GM12878 (cell line): Measurements from ENCODE around the gene ABCB8. TPM values are rescaled to one million over a fixed set of nuclear protein-coding genes. Genes with fewer than 3 reads are reported as not detected.

Experiments used
- ATF3 ChIP-seq: IDR thresholded peaks from 2 replicates; pipeline ENCODE4 v1.6.1; 2011; ENCODE audit warnings: low read depth, mild to moderate bottlenecking, low read length, moderate library complexity, borderline replicate concordance; ENCODE audit errors: extremely low read depth
- BACH1 ChIP-seq: fragments of 450-650 bp; IDR thresholded peaks from 2 replicates; pipeline ENCODE4 v1.6.1; 2017; ENCODE audit warnings: mild to moderate bottlenecking, borderline replicate concordance
- BCLAF1 ChIP-seq: fragments of 450-650 bp; IDR thresholded peaks from 2 replicates; pipeline ENCODE4 v1.6.1; 2017; ENCODE audit warnings: antibody characterized with exemption, mild to moderate bottlenecking, moderate library complexity
- CUX1 ChIP-seq: IDR thresholded peaks from 2 replicates; pipeline ENCODE4 v1.6.1; 2012; ENCODE audit warnings: improper control_type of control experiment, low read depth, low read length; ENCODE audit not compliant: insufficient replicate concordance
- GABPA ChIP-seq: IDR thresholded peaks from 2 replicates; pipeline ENCODE4 v1.6.1; 2014; ENCODE audit warnings: antibody characterized with exemption, low read depth, mild to moderate bottlenecking, inconsistent platforms
- IRF5 ChIP-seq: fragments of 450-650 bp; IDR thresholded peaks from 2 replicates; pipeline ENCODE4 v1.6.1; 2017; ENCODE audit warnings: borderline replicate concordance
- NBN ChIP-seq: fragments of 450-650 bp; IDR thresholded peaks from 2 replicates; pipeline ENCODE4 v1.6.1; 2016
- POLR2A ChIP-seq: IDR thresholded peaks from 2 replicates; pipeline ENCODE4 v1.6.1; 2011; ENCODE audit warnings: low read depth, mild to moderate bottlenecking, low read length
- POU2F2 ChIP-seq: IDR thresholded peaks from 3 replicates; pipeline ENCODE4 v1.6.1; 2011; ENCODE audit warnings: low read depth, mild to moderate bottlenecking, low read length, borderline replicate concordance
- SMAD1 ChIP-seq: fragments of 450-650 bp; IDR thresholded peaks from 2 replicates; pipeline ENCODE4 v1.6.1; 2018; ENCODE audit warnings: mild to moderate bottlenecking, low read depth; ENCODE audit not compliant: partially characterized antibody
- SREBF1 ChIP-seq: IDR thresholded peaks from 2 replicates; pipeline ENCODE4 v1.6.1; 2012; ENCODE audit warnings: mild to moderate bottlenecking, low read length
- TARDBP ChIP-seq: IDR thresholded peaks from 2 replicates; pipeline ENCODE4 v1.6.1; 2016; ENCODE audit warnings: borderline replicate concordance
- YBX1 ChIP-seq: fragments of 450-650 bp; IDR thresholded peaks from 2 replicates; pipeline ENCODE4 v1.6.1; 2016; ENCODE audit warnings: antibody characterized with exemption
- ZNF217 ChIP-seq: fragments of 450-650 bp; IDR thresholded peaks from 2 replicates; pipeline ENCODE4 v1.6.1; 2017; ENCODE audit warnings: antibody characterized with exemption, mild to moderate bottlenecking
- polyA plus RNA-seq, 11 experiments: library from polyadenylated mRNA; depleted of rRNA in 4 of 11; unstranded in 6 of 11; stranded (reverse) in 5 of 11; fragments of >200 nt; fragmentation: Nextera tagmentation in 4 of 11; fragmentation: Illumina TruSeq in 1 of 11; extraction: Ambion mirVana in 4 of 11; extraction: Trizol in 1 of 11; gene quantifications; 1 replicate in 1 of 11; 2 replicates in 10 of 11; pipeline versions ENCODE4 v1.2.1 to v1.2.3, GENCODE V29; 2011 to 2016; ENCODE audit warnings: inconsistent platforms in 2 of 11, missing spikeins in 2 of 11, low read depth in 1 of 11
- total RNA-seq, 4 experiments: library from RNA; depleted of rRNA in 3 of 4; stranded (reverse); fragments of >200 nt in 3 of 4; fragmentation: Illumina TruSeq in 1 of 4; extraction: Trizol in 1 of 4; gene quantifications; 2 replicates each; pipeline versions ENCODE4 v1.2.1 to v1.2.3, GENCODE V29; 2013 to 2021
- TF ChIP-seq, protein P1 (sequence below): fragments of 450-650 bp; IDR thresholded peaks from 2 replicates; pipeline ENCODE4 v1.6.1; 2017; ENCODE audit warnings: mild to moderate bottlenecking, moderate library complexity

ABCB8 gene
- total and polyA plus RNA-seq, 10 of the 15 experiments (the other 5 are each of a cell fraction or from before 2014, with no cell fraction given) = 0.77 to 34.8 (median 18.9) TPM

DNA sequence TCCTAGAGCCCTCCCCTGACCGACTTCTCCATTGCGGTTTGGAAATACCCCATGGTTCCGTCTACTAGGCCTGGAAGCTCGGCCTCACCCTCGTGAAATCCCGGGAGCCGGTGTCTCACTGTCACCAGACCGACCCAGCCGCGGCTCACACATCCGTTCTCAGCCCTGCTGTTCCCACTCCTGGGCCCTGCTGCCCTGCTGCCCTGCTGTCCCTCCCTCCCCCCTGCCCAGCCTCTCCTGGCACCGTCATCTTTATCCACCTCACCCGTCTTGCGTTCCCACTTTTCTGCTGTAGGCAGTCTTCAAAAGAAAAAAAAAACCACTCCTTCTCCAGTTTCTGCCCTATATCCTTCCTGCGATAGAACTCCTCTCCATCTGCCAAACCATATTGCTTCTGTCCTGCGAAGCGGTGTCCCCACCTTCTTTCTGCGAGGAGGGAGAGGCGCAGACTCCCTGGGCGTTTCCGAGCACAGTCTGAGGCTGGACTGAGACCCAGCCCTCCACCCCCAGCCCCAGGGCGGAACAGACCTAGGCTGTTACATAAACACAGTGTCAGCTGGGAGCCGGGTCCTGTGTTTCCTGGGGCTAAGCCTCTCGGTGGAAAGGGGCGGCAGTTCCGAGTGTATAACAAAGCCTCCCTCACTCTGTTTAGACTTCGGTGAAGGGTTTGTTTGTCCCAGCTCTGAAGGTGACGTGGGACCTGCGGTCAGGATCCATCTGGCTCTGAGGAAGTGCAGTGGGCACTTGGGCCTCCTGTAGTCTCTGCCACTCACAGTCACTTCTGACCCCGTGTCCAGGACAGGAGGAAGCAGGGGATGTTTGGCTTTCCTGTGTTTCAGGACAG is 60.8 kb downstream of the ABCB8 start (continued):
- no peak for TF ChIP-seq CUX1
- TF ChIP-seq NBN = peak; percentile 52; the same call in 1 of the 2 replicates
- no peak for TF ChIP-seq BACH1
- no peak for TF ChIP-seq TARDBP
- TF ChIP-seq POU2F2 = no peak
- TF ChIP-seq YBX1 = no peak
- TF ChIP-seq BCLAF1 = no peak
- TF ChIP-seq SMAD1 = no peak
- no peak for TF ChIP-seq SREBF1
- TF ChIP-seq, protein P1, sequence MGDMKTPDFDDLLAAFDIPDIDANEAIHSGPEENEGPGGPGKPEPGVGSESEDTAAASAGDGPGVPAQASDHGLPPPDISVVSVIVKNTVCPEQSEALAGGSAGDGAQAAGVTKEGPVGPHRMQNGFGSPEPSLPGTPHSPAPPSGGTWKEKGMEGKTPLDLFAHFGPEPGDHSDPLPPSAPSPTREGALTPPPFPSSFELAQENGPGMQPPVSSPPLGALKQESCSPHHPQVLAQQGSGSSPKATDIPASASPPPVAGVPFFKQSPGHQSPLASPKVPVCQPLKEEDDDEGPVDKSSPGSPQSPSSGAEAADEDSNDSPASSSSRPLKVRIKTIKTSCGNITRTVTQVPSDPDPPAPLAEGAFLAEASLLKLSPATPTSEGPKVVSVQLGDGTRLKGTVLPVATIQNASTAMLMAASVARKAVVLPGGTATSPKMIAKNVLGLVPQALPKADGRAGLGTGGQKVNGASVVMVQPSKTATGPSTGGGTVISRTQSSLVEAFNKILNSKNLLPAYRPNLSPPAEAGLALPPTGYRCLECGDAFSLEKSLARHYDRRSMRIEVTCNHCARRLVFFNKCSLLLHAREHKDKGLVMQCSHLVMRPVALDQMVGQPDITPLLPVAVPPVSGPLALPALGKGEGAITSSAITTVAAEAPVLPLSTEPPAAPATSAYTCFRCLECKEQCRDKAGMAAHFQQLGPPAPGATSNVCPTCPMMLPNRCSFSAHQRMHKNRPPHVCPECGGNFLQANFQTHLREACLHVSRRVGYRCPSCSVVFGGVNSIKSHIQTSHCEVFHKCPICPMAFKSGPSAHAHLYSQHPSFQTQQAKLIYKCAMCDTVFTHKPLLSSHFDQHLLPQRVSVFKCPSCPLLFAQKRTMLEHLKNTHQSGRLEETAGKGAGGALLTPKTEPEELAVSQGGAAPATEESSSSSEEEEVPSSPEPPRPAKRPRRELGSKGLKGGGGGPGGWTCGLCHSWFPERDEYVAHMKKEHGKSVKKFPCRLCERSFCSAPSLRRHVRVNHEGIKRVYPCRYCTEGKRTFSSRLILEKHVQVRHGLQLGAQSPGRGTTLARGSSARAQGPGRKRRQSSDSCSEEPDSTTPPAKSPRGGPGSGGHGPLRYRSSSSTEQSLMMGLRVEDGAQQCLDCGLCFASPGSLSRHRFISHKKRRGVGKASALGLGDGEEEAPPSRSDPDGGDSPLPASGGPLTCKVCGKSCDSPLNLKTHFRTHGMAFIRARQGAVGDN = no peak
- TF ChIP-seq ATF3 = no peak
- no peak for TF ChIP-seq IRF5
- TF ChIP-seq GABPA = no peak
- no peak for TF ChIP-seq ZNF217
- TF ChIP-seq POLR2A = no peak; the same call in 1 of the 2 replicates
